Measurements from ENCODE around the gene RNF213.
A peak's percentile ranks its signal among the peaks of the same experiment; 100 is the strongest.
"Not testable (repeated sequence)": the region's sequence is repeated elsewhere in the genome, so short reads cannot be mapped to it uniquely, and the experiment has no call there.

The RNF213 gene

GRCh38 chr17:80267391-80267790 is 6.7 kb downstream of the RNF213 start:
- DNase-seq (ENCODE audit: low read depth in 1 of 2, low spot score in 1 of 2), result no peak

GRCh38 chr17:80268427-80268826 is 7.8 kb downstream of the RNF213 start:
- DNase-seq (ENCODE audit: low read depth in 1 of 2, low spot score in 1 of 2), result no peak

GRCh38 chr17:80269405-80269807 is 8.8 kb downstream of the RNF213 start:
- DNase-seq (ENCODE audit: low read depth in 1 of 2, low spot score in 1 of 2), result no peak

GRCh38 chr17:80270104-80270503 is 9.5 kb downstream of the RNF213 start:
- DNase-seq (ENCODE audit: low read depth in 1 of 2, low spot score in 1 of 2), result no peak

- DNase-seq (ENCODE audit: low read depth in 1 of 2, low spot score in 1 of 2), result peak in 1 of 2 donors; percentile 52
These were observed 10.2 kb downstream of the RNF213 start for GRCh38 chr17:80270836-80271235.

- no peak for DNase-seq (ENCODE audit: low read depth in 1 of 2, low spot score in 1 of 2)
These were observed 11.7 kb downstream of the RNF213 start for GRCh38 chr17:80272366-80272765.

- no peak for DNase-seq (ENCODE audit: low read depth in 1 of 2, low spot score in 1 of 2)
These were observed 13.7 kb downstream of the RNF213 start for GRCh38 chr17:80274331-80274730.

- no peak for DNase-seq (ENCODE audit: low read depth in 1 of 2, low spot score in 1 of 2)
These were observed 14.3 kb downstream of the RNF213 start for GRCh38 chr17:80274871-80275449.

- DNase-seq (ENCODE audit: low read depth in 1 of 2, low spot score in 1 of 2), result not testable (repeated sequence)
These were observed 15.2 kb downstream of the RNF213 start for GRCh38 chr17:80275857-80276256.

GRCh38 chr17:80277751-80278671 is 17.4 kb downstream of the RNF213 start:
- DNase-seq (ENCODE audit: low read depth in 1 of 2, low spot score in 1 of 2), result no peak

- no peak for DNase-seq (ENCODE audit: low read depth in 1 of 2, low spot score in 1 of 2)
These were observed 19.2 kb downstream of the RNF213 start for GRCh38 chr17:80279895-80280294.

- DNase-seq (ENCODE audit: low read depth in 1 of 2, low spot score in 1 of 2), result no peak
These were observed 20.9 kb downstream of the RNF213 start for GRCh38 chr17:80281516-80281915.

- no peak for DNase-seq (ENCODE audit: low read depth in 1 of 2, low spot score in 1 of 2)
These were observed 22.6 kb downstream of the RNF213 start for GRCh38 chr17:80283116-80283852.

GRCh38 chr17:80284631-80285030 is 24.0 kb downstream of the RNF213 start:
- DNase-seq (ENCODE audit: low read depth in 1 of 2, low spot score in 1 of 2), result no peak

- DNase-seq (ENCODE audit: low read depth in 1 of 2, low spot score in 1 of 2), result no peak
These were observed 24.7 kb downstream of the RNF213 start for GRCh38 chr17:80285237-80285920.

GRCh38 chr17:80286638-80286960 is 25.9 kb downstream of the RNF213 start:
- DNase-seq (ENCODE audit: low read depth in 1 of 2, low spot score in 1 of 2), result no peak

- no peak for DNase-seq (ENCODE audit: low read depth in 1 of 2, low spot score in 1 of 2)
These were observed 26.4 kb downstream of the RNF213 start for GRCh38 chr17:80287038-80287437.

GRCh38 chr17:80287806-80288567 is 27.3 kb downstream of the RNF213 start:
- no peak for DNase-seq (ENCODE audit: low read depth in 1 of 2, low spot score in 1 of 2)

GRCh38 chr17:80289616-80290015 is 29.0 kb downstream of the RNF213 start:
- no peak for DNase-seq (ENCODE audit: low read depth in 1 of 2, low spot score in 1 of 2)

GRCh38 chr17:80290156-80290555 is 29.5 kb downstream of the RNF213 start:
- no peak for DNase-seq (ENCODE audit: low read depth in 1 of 2, low spot score in 1 of 2)

GRCh38 chr17:80291260-80291659 is 30.6 kb downstream of the RNF213 start:
- DNase-seq (ENCODE audit: low read depth in 1 of 2, low spot score in 1 of 2), result no peak
